Gastrocnemius medialis (tissue), 4 donors: ENCODE data around the gene GPR158.

Experiments used
- CTCF ChIP-seq, 5 experiments: fragments of 450-650 bp in 3 of 5; fragments of 200-600 bp in 2 of 5; sonication (generic) in 2 of 5; IDR thresholded peaks in 4 of 5; conservative IDR thresholded peaks in 1 of 5; 1 replicate in 4 of 5; 2 replicates in 1 of 5; pipeline ENCODE4 v1.5.1; 2016 to 2019; ENCODE audit warnings: antibody characterized with exemption in 5 of 5, mild to moderate bottlenecking in 3 of 5, moderate library complexity in 3 of 5
- POLR2A ChIP-seq, 2 donors: fragments of 450-650 bp; IDR thresholded peaks; one replicate each; pipeline ENCODE4 v1.6.1; 2017; ENCODE audit warnings: antibody characterized with exemption in 2 of 2, mild to moderate bottlenecking in 2 of 2, moderate library complexity in 2 of 2

GRCh38 chr10:25338271-25338670, 163.5 kb downstream of the GPR158 start:
- no peak for TF ChIP-seq CTCF (IDR thresholded peaks at IDR 0.05 in 4 of 5, conservative IDR thresholded peaks at IDR 0.05 in 1 of 5)
- no peak for TF ChIP-seq POLR2A (IDR thresholded peaks at IDR 0.05)
